ENCODE results near the gene LSMEM2. TPM values are rescaled to one million over a fixed set of nuclear protein-coding genes. Genes with fewer than 3 reads are reported as not detected.

LSMEM2 gene
- total and polyA plus RNA-seq, 2 of the 8 experiments (the other 6 are each of a cell fraction or from before 2014, with no cell fraction given): 0.58 to 0.68 TPM

GRCh38 chr3:50327943-50328691 lies 49.2 kb downstream of the LSMEM2 start, which contains the start of gene TUSC2:
Gene TUSC2, minus strand, starts transcription at chr3:50328223. Its CDS starts 124 bp downstream, at chr3:50328099.
- Histone ChIP-seq H3K56ac (replicated peaks; ENCODE audit: insufficient read length, low read depth, low read length) (peak within 1 kb of the TSS; percentile 42), H2BK120ac (replicated peaks; ENCODE audit: low read depth, low read length) (no peak within 1 kb of the TSS), H2AK5ac (ENCODE audit: low read depth, low read length) (no peak within 1 kb of the TSS), H3K36me3 (ENCODE audit: control insufficient read depth in 2 of 4, insufficient read depth in 4 of 4, low read length in 3 of 4) (peaks cover 11 to 31% (median 23%) of the 10 kb centered on the region in 4 experiments; a peak in 7 of 8 replicates), H3K9ac (replicated peaks in 1 of 4; ENCODE audit: extremely low read depth in 1 of 4, low read depth in 3 of 4, low read length in 3 of 4) (peak within 1 kb of the TSS; percentile 65 to 74 (median 72)), H3K18ac (ENCODE audit: extremely low read depth, low read length) (no peak within 1 kb of the TSS), H4K8ac (ENCODE audit: extremely low read depth, insufficient read depth, low read length) (peak within 1 kb of the TSS; percentile 94; the same call in 1 of the 2 replicates), H2AFZ (ENCODE audit: low read length) (peak within 1 kb of the TSS; percentile 71), H2BK5ac (ENCODE audit: low read depth, low read length) (peak within 1 kb of the TSS; percentile 44; the same call in 1 of the 2 replicates), H2BK20ac (ENCODE audit: low read length) (no peak within 1 kb of the TSS), H2BK12ac (ENCODE audit: low read depth, low read length) (no peak within 1 kb of the TSS), H2BK15ac (ENCODE audit: low read length) (peak within 1 kb of the TSS; percentile 61; the same call in 1 of the 2 replicates), H3K4me2 (ENCODE audit: insufficient read depth in 1 of 2, low read depth in 2 of 2, low read length in 2 of 2) (peak within 1 kb of the TSS; percentile 72 to 98), H4K20me1 (replicated peaks in 1 of 2; ENCODE audit: control insufficient read depth in 1 of 2, insufficient read depth in 2 of 2, low read length in 2 of 2) (peaks cover 6 to 8% of the 10 kb centered on the region in 2 experiments), H3K23ac (ENCODE audit: insufficient read length) (no peak within 1 kb of the TSS), H3K4me1 (replicated peaks in 1 of 4; ENCODE audit: control insufficient read depth in 3 of 4, insufficient read depth in 4 of 4, low read length in 3 of 4) (peaks cover 0 to 19% (median 7%) of the 10 kb centered on the region in 4 experiments; a peak in 6 of 7 replicates), H3K27ac (ENCODE audit: low read depth, low read length) (peak within 1 kb of the TSS; percentile 49; the same call in 1 of the 2 replicates), H3K14ac (ENCODE audit: insufficient read length) (no peak within 1 kb of the TSS), H3K4me3 (ENCODE audit: extremely low read depth in 1 of 4, insufficient read depth in 2 of 4, low read depth in 3 of 4, low read length in 4 of 4) (peak within 1 kb of the TSS; percentile 52 to 97 (median 90)), H3K79me2 (ENCODE audit: control insufficient read depth in 1 of 2, insufficient read depth in 2 of 2, low read length in 2 of 2) (peaks cover 0 to 11% of the 10 kb centered on the region in 2 experiments; a peak in 2 of 4 replicates), H3K79me1 (ENCODE audit: low read depth, low read length) (peaks cover 5% of the 10 kb centered on the region; the same call in 1 of the 2 replicates), H3K27me3 (replicated peaks in 1 of 4; ENCODE audit: control insufficient read depth in 3 of 4, extremely low read depth in 1 of 4, insufficient read depth in 3 of 4, low read length in 3 of 4) (no peaks in the 10 kb centered on the region), H3K4ac (replicated peaks; ENCODE audit: insufficient read length, low read depth, low read length) (no peak within 1 kb of the TSS), H3K23me2 (ENCODE audit: low read depth, low read length) (peaks cover 11% of the 10 kb centered on the region; the same call in 1 of the 2 replicates), H3K9me3 (ENCODE audit: insufficient read depth in 2 of 2, low read depth in 1 of 2, low read length in 1 of 2) (no peaks in the 10 kb centered on the region), H4K5ac (ENCODE audit: insufficient read length, low read depth, low read length) (peak within 1 kb of the TSS; percentile 58), H4K91ac (replicated peaks; ENCODE audit: insufficient read length, low read length) (no peak within 1 kb of the TSS)
- WGBS, 2 experiments (ENCODE audit: extremely low coverage in 1 of 2, insufficient coverage in 1 of 2, insufficient read length in 1 of 2, insufficient replicate concordance in 2 of 2, low coverage in 1 of 2, low lambda C conversion rate in 2 of 2, missing lambda C conversion rate in 1 of 2): 7% methylated on average over 50 of the region's 55 CpGs; no CpG with 5 or more reads in 1 of the 2 experiments
- FAIRE-seq (no peak), DNase-seq (ENCODE audit: low read depth in 1 of 2, low spot score in 2 of 2) (peak; percentile 82 to 96)
- CTCF ChIA-PET (ENCODE audit: partially characterized antibody): interaction anchor here (0.7 to 7.5 kb wide), 13 partner anchors 9 to 291 kb away, joined by 3 to 75 read pairs (median 3); partner anchors contain the start of genes HYAL3, LSMEM2 and NAA80
- POLR2A ChIA-PET (ENCODE audit: partially characterized antibody): interaction anchor here (0.6 to 6.4 kb wide), 13 partner anchors 8 to 172 kb away, joined by 3 to 36 read pairs (median 4); partner anchors contain the start of genes HYAL1, HYAL2, IFRD2 and RASSF1
- peak; percentile 44; the same call in 1 of the 2 replicates for TF ChIP-seq POLR2AphosphoS5 (IDR thresholded peaks at IDR 0.05; ENCODE audit: low read depth, low read length)
- TF ChIP-seq RAD21 (IDR thresholded peaks at IDR 0.05 in 1 of 2, conservative IDR thresholded peaks at IDR 0.05 in 1 of 2; ENCODE audit: low read depth in 2 of 2, low read length in 2 of 2): no peak
- TF ChIP-seq TAF1 (IDR thresholded peaks at IDR 0.05; ENCODE audit: low read depth, low read length): peak; percentile 84
- TF ChIP-seq NANOG (IDR thresholded peaks at IDR 0.05; ENCODE audit: insufficient read depth, low read depth, low read length, poor library complexity, severe bottlenecking): peak; percentile 41
- TF ChIP-seq YY1 (IDR thresholded peaks at IDR 0.05; ENCODE audit: low read depth, low read length): no peak
- TF ChIP-seq, protein P1, sequence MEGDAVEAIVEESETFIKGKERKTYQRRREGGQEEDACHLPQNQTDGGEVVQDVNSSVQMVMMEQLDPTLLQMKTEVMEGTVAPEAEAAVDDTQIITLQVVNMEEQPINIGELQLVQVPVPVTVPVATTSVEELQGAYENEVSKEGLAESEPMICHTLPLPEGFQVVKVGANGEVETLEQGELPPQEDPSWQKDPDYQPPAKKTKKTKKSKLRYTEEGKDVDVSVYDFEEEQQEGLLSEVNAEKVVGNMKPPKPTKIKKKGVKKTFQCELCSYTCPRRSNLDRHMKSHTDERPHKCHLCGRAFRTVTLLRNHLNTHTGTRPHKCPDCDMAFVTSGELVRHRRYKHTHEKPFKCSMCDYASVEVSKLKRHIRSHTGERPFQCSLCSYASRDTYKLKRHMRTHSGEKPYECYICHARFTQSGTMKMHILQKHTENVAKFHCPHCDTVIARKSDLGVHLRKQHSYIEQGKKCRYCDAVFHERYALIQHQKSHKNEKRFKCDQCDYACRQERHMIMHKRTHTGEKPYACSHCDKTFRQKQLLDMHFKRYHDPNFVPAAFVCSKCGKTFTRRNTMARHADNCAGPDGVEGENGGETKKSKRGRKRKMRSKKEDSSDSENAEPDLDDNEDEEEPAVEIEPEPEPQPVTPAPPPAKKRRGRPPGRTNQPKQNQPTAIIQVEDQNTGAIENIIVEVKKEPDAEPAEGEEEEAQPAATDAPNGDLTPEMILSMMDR (IDR thresholded peaks at IDR 0.05; ENCODE audit: control extremely low read depth in 1 of 3, insufficient read depth in 1 of 3, low read depth in 1 of 3, low read length in 3 of 3): peak in 1 of 3 experiments; percentile 3; a peak in 1 of 4 replicates
- peak; percentile 91 for TF ChIP-seq GABPA (IDR thresholded peaks at IDR 0.05; ENCODE audit: borderline replicate concordance, insufficient read depth, low read length)
